SK-N-MC (cell line): ENCODE measurements around the gene KDM4B.

ENCODE experiments used
- DNase-seq: peaks from one replicate; pipeline ENCODE4 v3.0.0-alpha.2; 2011; ENCODE audit warnings: low read depth, low spot score
- H3K27ac ChIP-seq: fragments of 200-600 bp; sonication (generic); 2 replicates; pipeline ENCODE4 v1.5.1; 2016; ENCODE audit warnings: mixed run types
- H3K36me3 ChIP-seq: fragments of 200-600 bp; sonication (generic); 2 replicates; pipeline ENCODE4 v1.6.1; 2017; ENCODE audit warnings: antibody characterized with exemption, low read length, mixed read lengths; ENCODE audit not compliant: insufficient read depth
- H3K4me3 ChIP-seq: fragments of 200-600 bp; sonication (generic); 2 replicates; pipeline ENCODE4 v1.5.1; 2016
- H3K9ac ChIP-seq: fragments of 200-600 bp; sonication (generic); 2 replicates; pipeline ENCODE4 v1.8.0; 2017; ENCODE audit warnings: mixed run types, mixed read lengths; ENCODE audit not compliant: insufficient read length
- H3K9me3 ChIP-seq: fragments of 200-600 bp; sonication (generic); 2 replicates; pipeline ENCODE4 v1.6.1; 2017; ENCODE audit warnings: low read depth, mild to moderate bottlenecking, antibody characterized with exemption, low read length, moderate library complexity, mixed read lengths
- EZH2 ChIP-seq: fragments of 200-600 bp; sonication (generic); IDR thresholded peaks from one replicate; pipeline ENCODE4 v1.6.1; 2017; ENCODE audit warnings: antibody characterized with exemption
- FOXP2 ChIP-seq: optimal IDR thresholded peaks from 2 replicates; pipeline ENCODE3; 2011; ENCODE audit warnings: mild to moderate bottlenecking, moderate library complexity; ENCODE audit not compliant: insufficient read depth; ENCODE audit errors: extremely low read length, control extremely low read depth
- POLR2AphosphoS5 ChIP-seq: IDR thresholded peaks from 2 replicates; pipeline ENCODE4 v1.6.1; 2012; ENCODE audit warnings: mild to moderate bottlenecking, low read depth, low read length, borderline replicate concordance

The KDM4B gene

DNA sequence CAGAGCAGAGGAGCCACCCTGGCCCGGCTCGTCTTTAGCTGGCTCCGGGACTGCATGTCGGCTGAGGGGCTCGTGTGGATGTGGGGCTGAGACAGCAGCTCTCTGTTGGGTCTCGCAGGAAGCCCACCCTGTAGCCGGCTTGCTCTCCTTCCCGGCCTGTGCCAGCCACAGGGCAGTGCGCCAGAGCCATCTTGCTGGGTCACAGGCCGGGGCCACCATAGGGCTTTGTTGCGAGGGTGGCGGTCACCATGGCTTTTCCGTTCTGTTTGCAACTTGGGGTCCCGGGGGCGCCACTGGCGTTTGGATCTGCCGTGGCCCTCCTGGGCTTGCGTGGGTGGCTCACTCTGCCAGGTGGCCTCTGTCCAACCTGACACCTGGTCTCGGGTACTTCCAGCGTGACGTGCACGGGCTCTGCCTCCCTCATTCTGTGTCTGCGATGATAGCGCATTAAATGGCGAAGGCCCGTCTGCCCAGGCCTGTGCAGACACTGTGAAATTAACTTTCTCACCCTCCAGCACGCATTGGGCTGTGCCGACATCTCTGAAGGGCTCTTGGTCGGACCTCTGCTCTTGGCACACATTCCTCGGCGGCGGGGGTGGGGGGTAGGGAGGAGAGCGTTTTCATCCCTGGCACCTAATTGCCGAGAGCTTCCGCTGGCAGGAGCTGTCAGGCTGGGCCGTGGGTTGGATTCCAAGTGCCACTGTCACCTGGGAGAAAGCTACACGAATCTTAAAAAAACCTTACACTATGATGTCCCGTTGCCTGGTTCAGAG, 95.1 kb downstream of the KDM4B start:
- DNase-seq = no peak
- Histone ChIP-seq H3K9me3 (no peaks in the 10 kb centered on the region), H3K27ac (no peak overlapping the region), H3K4me3 (no peak overlapping the region), H3K36me3 (no peaks in the 10 kb centered on the region; the same call in 1 of the 2 replicates), H3K9ac (no peak overlapping the region)
- TF ChIP-seq FOXP2 = no peak
- no peak for TF ChIP-seq EZH2
- no peak for TF ChIP-seq POLR2AphosphoS5

DNA sequence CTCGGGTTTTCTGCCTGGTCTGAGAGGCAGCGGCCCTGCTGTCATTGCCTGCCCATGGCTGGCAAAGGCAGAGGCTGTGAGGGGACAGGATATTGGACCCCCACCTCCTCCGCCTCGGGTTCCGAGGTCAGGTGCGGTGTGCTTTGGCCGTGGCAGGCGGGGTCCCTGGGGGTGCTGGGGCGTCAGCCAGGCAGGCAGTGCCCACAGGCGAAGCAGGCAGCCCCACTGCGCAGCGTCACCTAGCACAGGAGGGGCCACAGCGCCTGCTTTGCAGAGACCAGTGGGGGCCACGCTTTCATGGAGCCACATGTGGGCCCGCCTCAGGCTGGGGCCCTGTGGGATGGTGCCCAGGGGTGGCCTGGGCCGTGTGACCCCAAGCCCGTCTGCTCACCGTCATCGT, 96.0 kb downstream of the KDM4B start:
- no peak for DNase-seq
- H3K4me3 ChIP-seq = no peak overlapping the region
- no peak overlapping the region for H3K27ac ChIP-seq
- no peaks in the 10 kb centered on the region for H3K9me3 ChIP-seq
- TF ChIP-seq FOXP2 (no peak), POLR2AphosphoS5 (no peak), EZH2 (no peak)
- H3K9ac ChIP-seq = no peak overlapping the region
- H3K36me3 ChIP-seq = no peaks in the 10 kb centered on the region; the same call in 1 of the 2 replicates

DNA sequence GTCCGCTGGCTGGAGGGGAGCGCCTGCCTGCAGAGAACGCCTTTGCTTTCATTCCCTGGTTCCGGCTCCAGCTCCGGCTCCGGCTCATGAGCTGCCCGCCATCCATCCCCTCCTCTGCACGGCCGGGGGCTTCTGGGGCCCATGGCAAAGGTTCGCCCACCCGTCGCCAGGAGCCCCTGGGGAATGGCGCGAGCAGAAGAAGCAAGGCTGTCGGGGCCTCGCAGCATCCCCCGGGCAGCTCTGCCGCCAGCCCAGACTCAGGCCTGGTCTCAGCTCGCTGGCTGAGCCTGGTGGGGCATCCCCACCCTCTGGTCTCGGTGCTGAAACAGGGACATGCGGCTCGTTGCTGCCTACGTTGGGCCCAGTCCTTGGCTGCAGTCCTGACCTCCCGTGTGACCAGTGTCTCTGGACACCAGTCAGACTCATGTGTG, 96.8 kb downstream of the KDM4B start:
- H3K9me3 ChIP-seq = no peaks in the 10 kb centered on the region
- DNase-seq = no peak
- no peak overlapping the region for H3K27ac ChIP-seq
- H3K9ac ChIP-seq = no peak overlapping the region
- H3K36me3 ChIP-seq = no peaks in the 10 kb centered on the region; the same call in 1 of the 2 replicates
- TF ChIP-seq POLR2AphosphoS5 (no peak), EZH2 (no peak), FOXP2 (no peak)
- no peak overlapping the region for H3K4me3 ChIP-seq

DNA sequence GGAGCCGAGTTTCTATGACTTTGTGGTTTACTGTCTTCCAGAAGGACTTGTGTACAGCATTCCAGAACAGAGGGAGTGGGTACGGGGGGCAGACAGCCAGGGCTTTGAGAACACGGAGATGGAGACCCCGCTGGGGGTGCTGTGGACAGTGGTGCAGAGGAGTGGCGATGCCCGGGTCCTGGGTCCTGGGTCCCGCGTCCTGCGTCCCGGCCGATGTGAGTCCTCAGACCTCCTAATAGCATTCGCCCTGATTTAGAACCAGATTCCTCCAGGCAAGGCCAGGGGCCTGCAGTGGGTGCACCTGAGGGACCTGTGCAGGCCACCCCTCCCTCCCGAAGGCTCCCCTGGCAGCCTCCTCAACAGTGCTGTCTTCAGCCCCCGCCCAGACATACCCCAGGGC, 97.9 kb downstream of the KDM4B start:
- Histone ChIP-seq H3K36me3 (no peaks in the 10 kb centered on the region; the same call in 1 of the 2 replicates), H3K9ac (no peak overlapping the region), H3K4me3 (no peak overlapping the region), H3K27ac (no peak overlapping the region), H3K9me3 (no peaks in the 10 kb centered on the region)
- DNase-seq = no peak
- TF ChIP-seq EZH2 = no peak
- TF ChIP-seq FOXP2 = no peak
- TF ChIP-seq POLR2AphosphoS5 = no peak

DNA sequence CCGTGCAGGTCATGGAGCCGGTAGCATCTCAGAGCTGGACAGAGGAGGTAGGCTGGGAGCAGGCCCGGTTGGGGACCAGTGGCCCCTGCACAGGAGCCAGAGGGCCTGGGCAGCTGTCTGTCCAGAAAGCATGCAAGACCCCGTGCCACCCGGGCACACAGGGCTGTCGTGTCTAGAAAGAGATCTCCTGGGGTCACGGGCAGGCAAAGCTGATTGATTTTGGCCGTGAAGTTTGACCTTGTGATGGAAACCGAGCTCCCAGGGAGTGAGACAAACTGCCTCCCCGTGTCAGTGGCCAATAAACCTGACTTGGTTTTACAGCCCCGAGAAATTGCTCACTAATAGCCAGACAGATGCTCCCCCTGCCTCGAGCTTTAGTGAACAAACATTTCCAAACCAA, 98.8 kb downstream of the KDM4B start:
- no peak for TF ChIP-seq FOXP2

DNA sequence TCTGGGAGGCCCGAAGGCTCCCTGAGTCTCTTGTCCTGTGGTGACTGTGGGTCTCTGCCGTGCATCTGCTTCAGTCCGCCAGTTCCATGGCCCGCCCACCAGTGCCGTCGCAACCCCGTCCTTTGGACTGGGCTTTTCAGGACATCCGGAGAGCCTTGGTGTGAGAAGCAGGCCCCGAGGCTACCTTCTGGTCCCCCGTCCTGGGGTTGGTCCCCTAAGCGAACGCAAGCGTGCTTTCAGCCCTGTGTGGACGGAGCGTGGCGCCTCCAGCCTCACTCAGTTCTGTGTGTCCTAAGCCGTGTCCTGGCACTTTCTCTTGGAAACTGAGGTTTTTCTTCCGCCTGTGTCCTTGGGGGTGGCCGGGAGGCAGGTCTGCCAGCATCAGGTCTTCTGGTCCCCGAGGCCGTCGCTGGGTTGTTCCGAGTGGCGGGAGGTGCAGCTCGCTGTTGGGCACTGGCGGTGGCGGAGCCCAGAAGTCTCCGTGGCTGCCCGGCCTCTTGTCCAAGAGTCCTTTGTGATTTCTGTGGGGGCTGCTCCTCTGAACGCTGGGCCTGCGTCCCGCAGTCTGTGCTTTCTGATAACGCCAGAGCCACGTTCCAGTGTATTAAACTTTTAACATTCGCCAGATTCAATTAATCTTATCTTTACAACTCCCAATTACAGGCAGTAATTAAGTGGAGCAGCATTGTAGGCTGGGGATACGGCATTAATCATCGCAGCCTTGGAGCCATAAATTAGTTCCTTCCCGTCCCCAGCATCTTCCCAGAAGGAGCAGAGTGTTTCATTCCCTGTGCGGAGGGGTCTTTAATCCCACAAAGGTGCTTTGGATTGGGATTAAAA, 99.5 kb downstream of the KDM4B start:
- H3K36me3 ChIP-seq = no peaks in the 10 kb centered on the region; the same call in 1 of the 2 replicates
- DNase-seq = no peak
- TF ChIP-seq POLR2AphosphoS5 (no peak), EZH2 (no peak), FOXP2 (no peak)
- no peak overlapping the region for H3K27ac ChIP-seq
- H3K4me3 ChIP-seq = no peak overlapping the region
- no peaks in the 10 kb centered on the region for H3K9me3 ChIP-seq
- no peak overlapping the region for H3K9ac ChIP-seq

More for the DNA sequence above, 98.8 kb downstream of the KDM4B start:
- no peaks in the 10 kb centered on the region for H3K9me3 ChIP-seq
- no peak overlapping the region for H3K27ac ChIP-seq
- no peak overlapping the region for H3K4me3 ChIP-seq
- H3K36me3 ChIP-seq = no peaks in the 10 kb centered on the region; the same call in 1 of the 2 replicates
- no peak overlapping the region for H3K9ac ChIP-seq
- DNase-seq = no peak

DNA sequence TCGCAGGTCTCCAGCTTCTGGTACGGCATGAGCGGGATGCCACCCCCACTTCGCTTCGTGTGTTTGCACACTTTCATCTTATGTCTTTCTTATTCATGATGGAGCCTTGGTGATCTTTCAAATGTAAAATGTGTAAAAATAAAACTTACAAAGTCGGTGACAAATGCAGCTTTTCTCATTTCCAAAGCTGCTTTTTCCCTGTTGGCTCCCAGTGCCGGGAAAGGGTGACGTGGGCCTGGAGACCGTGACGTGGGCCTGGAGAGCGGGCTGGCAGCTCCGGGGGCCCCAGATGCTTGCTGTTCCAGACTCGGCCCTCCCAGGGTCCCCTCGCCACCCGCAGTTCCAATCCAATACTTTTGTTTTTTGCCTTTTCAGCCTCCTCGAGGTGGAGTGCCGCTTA, 101.4 kb downstream of the KDM4B start:
- Histone ChIP-seq H3K27ac (no peak overlapping the region), H3K4me3 (no peak overlapping the region), H3K9me3 (no peaks in the 10 kb centered on the region), H3K9ac (no peak overlapping the region), H3K36me3 (no peaks in the 10 kb centered on the region)
- TF ChIP-seq FOXP2 (no peak), EZH2 (no peak), POLR2AphosphoS5 (no peak)
- DNase-seq = no peak

DNA sequence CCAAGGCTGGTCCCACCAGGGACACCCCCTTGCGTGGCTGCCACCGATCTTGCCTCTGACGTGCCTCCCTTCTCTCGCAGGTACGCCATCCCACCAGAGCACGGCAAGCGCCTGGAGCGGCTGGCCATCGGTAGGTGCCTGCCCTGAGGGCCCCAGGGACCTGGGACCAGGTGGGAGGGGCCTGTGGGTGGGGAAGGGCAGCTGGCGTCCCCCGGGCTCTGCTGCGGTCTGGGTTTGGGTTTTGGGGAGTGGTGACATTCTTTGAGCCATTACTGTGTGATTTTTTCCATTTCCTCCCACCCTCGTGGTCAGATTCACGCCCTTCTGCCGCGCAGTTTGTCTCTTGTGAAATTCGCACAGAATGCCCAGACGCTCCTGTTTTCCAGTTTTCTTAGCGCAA, 102.0 kb downstream of the KDM4B start:
- Histone ChIP-seq H3K9me3 (no peaks in the 10 kb centered on the region), H3K27ac (no peak overlapping the region), H3K36me3 (no peaks in the 10 kb centered on the region), H3K9ac (no peak overlapping the region), H3K4me3 (no peak overlapping the region)
- DNase-seq = no peak
- no peak for TF ChIP-seq FOXP2
- no peak for TF ChIP-seq EZH2
- no peak for TF ChIP-seq POLR2AphosphoS5

DNA sequence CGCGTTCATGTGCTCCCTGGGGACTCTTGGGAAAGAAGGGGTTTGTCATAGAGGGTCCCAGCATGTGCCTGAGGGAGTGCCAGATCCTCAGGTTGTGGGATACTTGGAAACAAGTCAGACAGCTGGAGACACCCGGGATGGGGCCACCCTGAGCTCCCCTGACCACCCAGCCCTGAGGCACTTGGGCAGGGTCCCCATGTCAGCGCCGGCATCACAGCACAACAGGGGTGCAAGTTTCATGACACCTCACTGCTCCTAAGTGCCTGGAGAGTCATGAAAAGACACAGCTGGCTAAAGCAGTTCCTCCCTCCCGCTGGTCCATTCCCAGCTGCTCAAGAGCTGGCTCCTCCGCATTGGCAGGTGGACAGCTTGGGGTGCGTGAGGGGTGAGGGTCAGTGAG, 102.7 kb downstream of the KDM4B start:
- TF ChIP-seq FOXP2 (no peak), EZH2 (no peak), POLR2AphosphoS5 (no peak)
- no peak for DNase-seq
- H3K9ac ChIP-seq = no peak overlapping the region
- H3K36me3 ChIP-seq = no peaks in the 10 kb centered on the region
- no peak overlapping the region for H3K4me3 ChIP-seq
- no peak overlapping the region for H3K27ac ChIP-seq
- H3K9me3 ChIP-seq = no peaks in the 10 kb centered on the region
